Cardiac muscle cell (in vitro differentiated cells and primary cell): Measurements from ENCODE around the gene PCSK5. TPM values are rescaled to one million over a fixed set of nuclear protein-coding genes. Genes with fewer than 3 reads are reported as not detected.
A peak's percentile ranks its signal among the peaks of the same experiment; 100 is the strongest.

ENCODE experiments used
- DNase-seq, 2 donors: peaks; one replicate each; pipeline versions ENCODE4 v3.0.0 to v3.0.0-alpha.2; 2010 to 2017; ENCODE audit warnings: low read depth in 1 of 2, low spot score in 1 of 2
- H3K27ac ChIP-seq: fragments of 200-600 bp; sonication (generic); 2 replicates; pipeline ENCODE4 v1.5.1; 2016
- H3K27me3 ChIP-seq: fragments of 200-600 bp; sonication (generic); 2 replicates; pipeline ENCODE4 v1.6.0; 2016; ENCODE audit warnings: control low read depth
- H3K36me3 ChIP-seq: fragments of 200-600 bp; sonication (generic); 2 replicates; pipeline ENCODE4 v1.5.1; 2016; ENCODE audit warnings: control low read depth
- H3K4me1 ChIP-seq: fragments of 200-600 bp; sonication (generic); 2 replicates; pipeline ENCODE4 v1.8.1; 2017; ENCODE audit warnings: low read depth, mild to moderate bottlenecking, mixed run types
- H3K4me3 ChIP-seq: fragments of 200-600 bp; sonication (generic); 2 replicates; pipeline ENCODE4 v1.5.1; 2016; ENCODE audit warnings: mild to moderate bottlenecking
- H3K9me3 ChIP-seq: fragments of 200-600 bp; sonication (generic); 2 replicates; pipeline ENCODE4 v1.5.1; 2017; ENCODE audit warnings: low read depth, mild to moderate bottlenecking, control low read depth
- polyA plus RNA-seq: library from polyadenylated mRNA; unstranded; fragments of >200 nt; fragmentation: Nextera tagmentation; extraction: Ambion mirVana; gene quantifications from 2 replicates; pipeline ENCODE4 v1.2.1, GENCODE V29; 2016
- total RNA-seq: library from RNA; depleted of rRNA; stranded (reverse); fragments of >200 nt; gene quantifications from 2 replicates; pipeline ENCODE4 v1.2.3, GENCODE V29; 2016
- TF ChIP-seq, protein P1 (sequence below): IDR thresholded peaks from 2 replicates; pipeline ENCODE4 v1.5.1; 2012; ENCODE audit warnings: low read depth, mild to moderate bottlenecking, low read length

Gene PCSK5
- total RNA-seq (4.9 and 9.6 TPM in 2 replicates), polyA plus RNA-seq (3.7 and 6.8 TPM in 2 replicates)

GRCh38 chr9:75890472-75891276, at the start of gene PCSK5:
PCSK5 (plus strand) TSS chr9:75890673; CDS start chr9:75891182, 509 bp downstream.
- H3K27ac ChIP-seq = peak within 1 kb of the TSS; percentile 73

GRCh38 chr9:75844321-75844720, 46.2 kb upstream of the PCSK5 start:
- Histone ChIP-seq H3K27me3 (no peaks in the 10 kb centered on the region), H3K9me3 (no peaks in the 10 kb centered on the region), H3K36me3 (no peaks in the 10 kb centered on the region), H3K27ac (no peak overlapping the region), H3K4me3 (no peak overlapping the region), H3K4me1 (no peaks in the 10 kb centered on the region)
- no peak for DNase-seq
- TF ChIP-seq, protein P1, sequence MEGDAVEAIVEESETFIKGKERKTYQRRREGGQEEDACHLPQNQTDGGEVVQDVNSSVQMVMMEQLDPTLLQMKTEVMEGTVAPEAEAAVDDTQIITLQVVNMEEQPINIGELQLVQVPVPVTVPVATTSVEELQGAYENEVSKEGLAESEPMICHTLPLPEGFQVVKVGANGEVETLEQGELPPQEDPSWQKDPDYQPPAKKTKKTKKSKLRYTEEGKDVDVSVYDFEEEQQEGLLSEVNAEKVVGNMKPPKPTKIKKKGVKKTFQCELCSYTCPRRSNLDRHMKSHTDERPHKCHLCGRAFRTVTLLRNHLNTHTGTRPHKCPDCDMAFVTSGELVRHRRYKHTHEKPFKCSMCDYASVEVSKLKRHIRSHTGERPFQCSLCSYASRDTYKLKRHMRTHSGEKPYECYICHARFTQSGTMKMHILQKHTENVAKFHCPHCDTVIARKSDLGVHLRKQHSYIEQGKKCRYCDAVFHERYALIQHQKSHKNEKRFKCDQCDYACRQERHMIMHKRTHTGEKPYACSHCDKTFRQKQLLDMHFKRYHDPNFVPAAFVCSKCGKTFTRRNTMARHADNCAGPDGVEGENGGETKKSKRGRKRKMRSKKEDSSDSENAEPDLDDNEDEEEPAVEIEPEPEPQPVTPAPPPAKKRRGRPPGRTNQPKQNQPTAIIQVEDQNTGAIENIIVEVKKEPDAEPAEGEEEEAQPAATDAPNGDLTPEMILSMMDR = no peak

More at GRCh38 chr9:75890472-75891276, at the start of gene PCSK5:
- DNase-seq = peak; percentile 97 to 98
- Histone ChIP-seq H3K36me3 (no peaks in the 10 kb centered on the region), H3K27me3 (peaks cover 27% of the 10 kb centered on the region), H3K9me3 (no peaks in the 10 kb centered on the region), H3K4me3 (peak within 1 kb of the TSS; percentile 83), H3K4me1 (no peaks in the 10 kb centered on the region)
- TF ChIP-seq, protein P1 = peak; percentile 40

- H3K9me3 ChIP-seq = no peaks in the 10 kb centered on the region
- no peaks in the 10 kb centered on the region for H3K27me3 ChIP-seq
- H3K4me1 ChIP-seq = peaks cover 6% of the 10 kb centered on the region
- no peak overlapping the region for H3K27ac ChIP-seq
- no peak overlapping the region for H3K4me3 ChIP-seq
- DNase-seq = no peak
- H3K36me3 ChIP-seq = no peaks in the 10 kb centered on the region
- TF ChIP-seq, protein P1 = no peak
Measured at GRCh38 chr9:75845806-75846205, 44.7 kb upstream of the PCSK5 start.

- Histone ChIP-seq H3K36me3 (no peaks in the 10 kb centered on the region), H3K4me3 (no peak overlapping the region), H3K27ac (no peak overlapping the region), H3K9me3 (no peaks in the 10 kb centered on the region), H3K4me1 (peaks cover 17% of the 10 kb centered on the region), H3K27me3 (no peaks in the 10 kb centered on the region)
- DNase-seq = no peak
- TF ChIP-seq, protein P1 = no peak
Measured at GRCh38 chr9:75847085-75847484, 43.4 kb upstream of the PCSK5 start.

- Histone ChIP-seq H3K27ac (no peak overlapping the region), H3K4me3 (no peak overlapping the region), H3K27me3 (no peaks in the 10 kb centered on the region), H3K9me3 (no peaks in the 10 kb centered on the region), H3K36me3 (no peaks in the 10 kb centered on the region), H3K4me1 (peaks cover 18% of the 10 kb centered on the region)
- TF ChIP-seq, protein P1 = no peak
- DNase-seq = no peak
Measured at GRCh38 chr9:75850459-75851200, 39.8 kb upstream of the PCSK5 start.
